Activated gamma-delta T cell (primary cell): Measurements from ENCODE around the gene IL27RA.

Source experiments
- DNase-seq: peaks from one replicate; lab custom pipeline; 2025; lab: John Stamatoyannopoulos, UW

Gene IL27RA

DNA sequence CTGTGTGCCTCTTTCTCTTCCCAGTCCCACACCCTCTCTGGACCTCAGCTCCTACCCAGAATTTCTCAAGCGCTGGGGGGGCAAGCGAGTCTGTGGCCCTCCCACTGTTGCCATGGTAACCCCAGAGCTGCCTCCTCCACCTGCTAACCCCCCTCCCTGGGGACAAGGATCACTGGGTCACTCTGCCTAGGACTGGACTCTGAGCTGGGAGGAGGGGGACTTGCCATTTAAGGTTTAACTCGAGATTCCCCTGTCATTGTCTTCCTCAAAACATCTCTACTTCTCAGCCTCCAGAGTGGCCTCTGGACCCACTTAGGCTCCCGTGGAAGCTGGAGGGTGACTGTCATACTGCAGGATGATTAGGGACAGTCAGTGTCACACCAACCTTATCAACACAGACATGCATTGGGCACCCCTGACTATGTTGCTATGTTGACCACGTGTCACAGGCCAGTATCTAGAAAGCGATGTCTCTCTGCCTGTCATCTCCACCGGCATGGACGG is 28.1 kb downstream of the IL27RA start:
- no peak for DNase-seq

DNA sequence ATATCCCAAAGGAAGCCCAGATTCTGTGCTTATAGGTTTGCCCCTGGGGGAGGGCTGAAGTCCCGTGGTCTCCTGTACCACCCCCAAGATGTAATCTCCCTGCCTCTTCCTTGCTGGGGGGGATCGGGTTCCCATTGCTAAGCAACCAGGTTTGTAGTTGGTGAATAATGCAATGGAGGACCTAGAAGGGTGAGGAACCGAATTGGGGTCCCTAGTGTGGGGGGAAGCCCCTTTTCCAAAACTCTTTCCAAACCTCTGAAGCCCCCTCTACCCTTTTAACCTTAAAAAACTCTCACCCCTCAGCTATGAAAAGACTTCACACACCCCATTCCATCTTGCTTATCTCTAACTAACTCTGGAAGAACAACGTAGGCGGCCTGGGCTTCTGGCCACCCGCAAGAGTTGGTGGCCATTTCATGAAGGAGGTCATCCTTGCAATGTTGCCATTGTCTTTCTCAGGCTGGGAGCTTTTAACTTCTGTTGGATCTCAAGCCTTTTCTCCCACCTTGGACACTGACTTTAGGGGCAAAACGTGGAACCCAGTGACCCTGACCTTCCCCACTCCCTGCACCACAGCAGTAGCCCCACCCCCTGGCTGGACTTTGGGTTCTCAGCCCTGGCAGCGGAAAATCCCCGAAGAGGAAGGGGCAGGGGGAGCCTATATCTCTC is 29.7 kb downstream of the IL27RA start:
- no peak for DNase-seq

GRCh38 chr19:14061751-14062557 is 30.4 kb downstream of the IL27RA start, which contains the start of gene PALM3:
Gene PALM3, minus strand, starts transcription at chr19:14062076. Its CDS starts 96 bp downstream, at chr19:14061980.
- no peak for DNase-seq

DNA sequence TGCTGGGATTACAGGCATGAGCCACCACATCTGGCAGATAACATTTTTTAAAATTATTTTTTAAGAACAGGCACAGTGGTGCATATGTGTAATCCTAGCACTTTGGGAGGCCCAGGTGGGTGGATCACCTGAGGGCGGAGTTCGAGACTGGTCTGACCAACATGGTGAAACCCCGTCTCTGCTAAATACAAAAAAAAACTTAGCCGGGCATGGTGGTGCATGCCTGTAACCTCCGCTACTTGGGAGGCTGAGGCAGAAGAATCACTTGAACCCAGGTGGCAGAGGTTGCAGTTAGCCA is 30.9 kb downstream of the IL27RA start:
- no peak for DNase-seq

GRCh38 chr19:14063105-14063504 is 31.5 kb downstream of the IL27RA start:
- DNase-seq: no peak

DNA sequence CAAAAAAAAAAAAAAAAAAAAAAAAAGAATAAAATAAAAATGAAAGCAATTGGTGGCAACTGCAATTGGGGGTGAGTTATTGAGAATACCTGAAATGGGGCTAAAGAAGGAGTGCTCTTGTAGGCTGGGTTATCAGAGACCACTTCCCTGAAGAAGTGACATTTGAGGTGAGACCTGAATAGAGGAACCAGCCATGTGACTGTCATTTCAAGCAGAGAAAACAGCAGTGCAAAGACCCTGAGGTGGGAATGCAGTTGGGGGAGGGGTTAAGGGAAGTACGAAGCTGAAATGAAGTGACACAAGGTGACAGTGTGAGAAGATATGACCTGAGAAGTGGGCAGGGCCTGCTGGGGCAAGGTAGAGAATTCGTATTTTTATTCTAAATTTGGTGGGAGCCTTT is 34.6 kb downstream of the IL27RA start:
- DNase-seq: no peak

DNA sequence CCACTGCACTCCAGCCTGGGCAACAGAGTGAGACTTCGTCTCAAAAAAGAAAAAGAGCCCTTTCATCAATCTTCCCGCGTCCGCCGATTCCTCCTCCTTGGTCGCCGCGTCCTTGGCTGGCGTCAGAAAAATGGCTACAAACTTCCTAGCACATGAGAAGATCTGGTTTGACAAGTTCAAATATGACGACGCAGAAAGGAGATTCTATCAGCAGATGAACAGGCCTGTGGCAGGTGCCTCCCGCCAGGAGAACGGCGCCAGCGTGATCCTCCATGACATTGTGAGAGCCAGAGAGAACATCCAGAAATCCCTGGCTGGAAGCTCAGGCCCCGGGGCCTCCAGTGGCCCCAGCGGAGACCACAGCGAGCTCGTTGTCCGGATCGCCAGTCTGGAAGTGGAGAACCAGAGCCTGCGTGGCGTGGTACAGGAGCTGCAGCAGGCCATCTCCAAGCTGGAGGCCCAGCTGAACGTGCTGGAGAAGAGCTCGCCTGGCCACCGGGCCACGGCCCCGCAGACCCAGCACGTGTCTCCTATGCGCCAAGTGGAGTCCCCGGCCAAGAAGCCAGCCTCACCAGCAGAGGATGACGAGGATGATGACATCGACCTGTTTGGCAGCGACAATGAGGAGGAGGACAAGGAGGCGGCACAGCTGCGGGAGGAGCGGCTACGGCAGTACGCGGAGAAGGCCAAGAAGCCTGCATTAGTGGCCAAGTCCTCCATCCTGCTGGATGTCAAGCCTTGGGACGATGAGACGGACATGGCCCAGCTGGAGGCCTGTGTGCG is 38.9 kb downstream of the IL27RA start:
- DNase-seq: no peak

GRCh38 chr19:14072535-14073260 is 41.1 kb downstream of the IL27RA start, which contains the start of gene MISP3:
Gene MISP3, plus strand, starts transcription at chr19:14072786. Its CDS starts 524 bp downstream, at chr19:14073310.
- no peak for DNase-seq

GRCh38 chr19:14073261-14073924 is 41.8 kb downstream of the IL27RA start:
- peak; percentile 66 for DNase-seq

GRCh38 chr19:14073925-14074838 is 42.6 kb downstream of the IL27RA start:
- no peak for DNase-seq

DNA sequence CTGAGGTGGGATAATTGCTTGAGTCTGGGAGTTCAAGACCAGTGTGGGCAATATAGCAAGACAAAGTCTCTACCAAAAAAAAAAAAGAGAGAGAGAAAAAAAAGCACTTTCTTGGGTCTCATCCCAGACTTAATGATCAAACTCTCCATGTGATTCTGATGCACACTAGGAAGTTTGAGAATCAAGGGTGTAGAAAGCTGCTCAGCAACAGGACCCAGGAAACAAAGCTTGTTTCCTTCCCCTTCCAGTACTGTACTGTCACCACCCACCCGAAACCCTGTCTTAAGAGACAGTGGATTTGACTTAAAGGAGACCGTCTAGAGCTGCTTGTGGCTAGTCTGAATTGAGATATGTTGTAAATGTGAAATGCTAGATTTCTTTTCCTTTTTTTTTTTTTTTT is 46.8 kb downstream of the IL27RA start:
- no peak for DNase-seq

GRCh38 chr19:14080887-14081796 is 49.6 kb downstream of the IL27RA start:
- DNase-seq: peak; percentile 74

- DNase-seq: no peak
Measured at GRCh38 chr19:14081797-14082674, 50.5 kb downstream of the IL27RA start.

- no peak for DNase-seq
Measured at GRCh38 chr19:14082675-14082960, 51.1 kb downstream of the IL27RA start.

GRCh38 chr19:14085309-14085995 is 53.9 kb downstream of the IL27RA start, which contains the start of gene C19orf67:
Gene C19orf67, minus strand, starts transcription at chr19:14085783. Its CDS starts 156 bp downstream, at chr19:14085627.
- DNase-seq: no peak

GRCh38 chr19:14086098-14086497 is 54.5 kb downstream of the IL27RA start:
- no peak for DNase-seq

GRCh38 chr19:14088634-14089411 is 57.3 kb downstream of the IL27RA start:
- no peak for DNase-seq
